Endothelial cell of umbilical vein (primary cell): ENCODE results near the gene TOR1B. TPM values are rescaled to one million over a fixed set of nuclear protein-coding genes. Genes with fewer than 3 reads are reported as not detected.
A peak's percentile ranks its signal among the peaks of the same experiment; 100 is the strongest.

ENCODE experiments used
- BruUV-seq: library from RNA; stranded (reverse); fragments of 400-500 nt; replicated peaks from 2 replicates; lab custom pipeline; 2021; lab: Mats Ljungman, UMichigan
- CTCF ChIA-PET: fragments of 300-600, 350-600 bp; sonication (Branson Sonifier 250); formaldehyde crosslinking; loops from one replicate; lab custom pipeline; 2021; ENCODE audit warnings: antibody characterized with exemption, inconsistent platforms; lab: Charles Lee
- POLR2A ChIA-PET: fragments of 300-600, 350-600 bp; sonication (Branson Sonifier 250); formaldehyde crosslinking; loops from one replicate; lab custom pipeline; 2021; ENCODE audit warnings: antibody characterized with exemption, inconsistent platforms; lab: Charles Lee
- DNase-seq: peaks from one replicate; pipeline ENCODE4 v3.0.0-alpha.2; 2011; ENCODE audit warnings: low read depth, low spot score
- FAIRE-seq: peaks from 2 replicates; lab custom pipeline; 2011; peaks lifted over from hg19 to GRCh38; lab: Jason Lieb, UNC
- H2AFZ ChIP-seq: 2 replicates; pipeline ENCODE4 v1.6.0; 2012; ENCODE audit warnings: low read depth, low read length, control low read depth, inconsistent platforms
- H3K27ac ChIP-seq: 2 replicates; pipeline ENCODE4 v1.5.1; 2011; ENCODE audit warnings: low read depth, mild to moderate bottlenecking, control low read depth, low read length, moderate library complexity; ENCODE audit not compliant: insufficient read depth
- H3K27me3 ChIP-seq, 2 experiments: 2 replicates each; pipeline versions ENCODE4 v1.6.0 to v1.6.1; 2011; ENCODE audit warnings: low read length in 2 of 2, mixed read lengths in 1 of 2; ENCODE audit not compliant: control insufficient read depth in 2 of 2, insufficient read depth in 2 of 2
- H3K36me3 ChIP-seq, 2 experiments: 2 replicates in 1 of 2; 3 replicates in 1 of 2; pipeline ENCODE4 v1.5.1; 2011; ENCODE audit warnings: low read length in 2 of 2, mild to moderate bottlenecking in 1 of 2, moderate library complexity in 1 of 2; ENCODE audit not compliant: control insufficient read depth in 2 of 2, insufficient read depth in 2 of 2; ENCODE audit errors: extremely low read depth in 1 of 2
- H3K4me1 ChIP-seq: 3 replicates; pipeline ENCODE4 v1.5.1; 2011; ENCODE audit warnings: mild to moderate bottlenecking, low read length; ENCODE audit not compliant: control insufficient read depth, insufficient read depth; ENCODE audit errors: extremely low read depth
- H3K4me2 ChIP-seq: 2 replicates; pipeline ENCODE4 v1.6.1; 2011; ENCODE audit warnings: low read length, control low read depth, mixed read lengths; ENCODE audit not compliant: insufficient read depth
- H3K4me3 ChIP-seq, 3 experiments: fragments of 200-600 bp in 1 of 3; sonication (generic), shearing (Covaris generic) in 1 of 3; replicated peaks in 1 of 3; 2 replicates each; pipeline ENCODE4 v1.5.1; 2011 to 2016; ENCODE audit warnings: control low read depth in 3 of 3, low read length in 3 of 3, mild to moderate bottlenecking in 2 of 3, inconsistent platforms in 1 of 3, low read depth in 1 of 3, moderate library complexity in 1 of 3; ENCODE audit not compliant: insufficient read depth in 1 of 3
- H3K79me2 ChIP-seq: 2 replicates; pipeline ENCODE4 v1.6.0; 2012; ENCODE audit warnings: low read length, inconsistent platforms; ENCODE audit not compliant: control insufficient read depth, insufficient read depth
- H3K9ac ChIP-seq: replicated peaks from 2 replicates; pipeline ENCODE3; 2011; ENCODE audit warnings: low read length, control low read depth; ENCODE audit not compliant: insufficient read depth; ENCODE audit errors: extremely low read depth
- H3K9me1 ChIP-seq: replicated peaks from 3 replicates; pipeline ENCODE4 v1.6.0; 2011; ENCODE audit warnings: mild to moderate bottlenecking, low read length; ENCODE audit not compliant: control insufficient read depth, insufficient read depth; ENCODE audit errors: extremely low read depth
- H3K9me3 ChIP-seq: replicated peaks from 2 replicates; pipeline ENCODE4 v1.5.1; 2012; ENCODE audit warnings: low read length, inconsistent platforms; ENCODE audit not compliant: control insufficient read depth, insufficient read depth
- H4K20me1 ChIP-seq: replicated peaks from 2 replicates; pipeline ENCODE3; 2011; ENCODE audit warnings: mild to moderate bottlenecking, low read length; ENCODE audit not compliant: control insufficient read depth, insufficient read depth; ENCODE audit errors: extremely low read depth
- EZH2 ChIP-seq: IDR thresholded peaks from 2 replicates; pipeline ENCODE4 v1.6.1; 2012; ENCODE audit warnings: borderline replicate concordance, low read depth, mild to moderate bottlenecking, moderate library complexity, low read length, inconsistent platforms; ENCODE audit not compliant: severe bottlenecking
- FOS ChIP-seq: IDR thresholded peaks from 2 replicates; pipeline ENCODE4 v1.6.1; 2011; ENCODE audit warnings: mild to moderate bottlenecking, low read length, moderate library complexity, borderline replicate concordance; ENCODE audit not compliant: insufficient read depth
- GATA2 ChIP-seq: IDR thresholded peaks from 2 replicates; pipeline ENCODE4 v1.7.0; 2011; ENCODE audit warnings: low read depth, mild to moderate bottlenecking, moderate library complexity, mixed read lengths, low read length; ENCODE audit not compliant: insufficient read length, insufficient read depth
- MYC ChIP-seq: IDR thresholded peaks from one replicate; pipeline ENCODE4 v1.6.1; 2011; ENCODE audit warnings: mild to moderate bottlenecking, low read depth, low read length
- POLR2A ChIP-seq: IDR thresholded peaks from 2 replicates; pipeline ENCODE4 v1.6.1; 2012; ENCODE audit warnings: low read depth, mild to moderate bottlenecking, control low read depth, low read length
- POLR2AphosphoS5 ChIP-seq: IDR thresholded peaks from 2 replicates; pipeline ENCODE4 v1.6.1; 2012; ENCODE audit warnings: low read depth, mild to moderate bottlenecking, control low read depth, low read length, moderate library complexity; ENCODE audit not compliant: insufficient read depth
- dilution Hi-C: fragments of 300-500 bp; cut with MboI; formaldehyde crosslinking; loops from one replicate; pipeline ENCODE4 v1.15.0; 2019; ENCODE audit warnings: low sequenced_read_pairs; ENCODE audit not compliant: extremely low pct_ligation_motif_present
- intact Hi-C: fragments of 100-400 bp; cut with micrococcal nuclease; formaldehyde crosslinking; loops from one replicate; pipeline ENCODE4 v1.10.0; 2022
- polyA plus RNA-seq, 4 experiments: library from polyadenylated mRNA; depleted of rRNA in 3 of 4; stranded (reverse) in 3 of 4; unstranded in 1 of 4; fragments of >200 nt; gene quantifications; 2 replicates each; pipeline versions ENCODE4 v1.2.1 to v1.2.3, GENCODE V29; 2011 to 2012; ENCODE audit warnings: missing spikeins in 1 of 4
- total RNA-seq: library from RNA; stranded (reverse); gene quantifications from 2 replicates; pipeline ENCODE4 v1.2.3, GENCODE V29; 2021
- TF ChIP-seq, protein P1 (sequence below), 2 donors: IDR thresholded peaks; 1 replicate in 1 of 2; 2 replicates in 1 of 2; pipeline ENCODE4 v1.5.1; 2011; ENCODE audit warnings: low read length in 2 of 2, mild to moderate bottlenecking in 2 of 2, moderate library complexity in 2 of 2, control low read depth in 1 of 2, inconsistent platforms in 1 of 2, low read depth in 1 of 2; ENCODE audit not compliant: insufficient read depth in 1 of 2; ENCODE audit errors: extremely low read depth in 1 of 2
- TF ChIP-seq, protein P2 (sequence below): IDR thresholded peaks from 2 replicates; pipeline ENCODE4 v1.6.1; 2011; ENCODE audit not compliant: insufficient read depth, insufficient read length

The TOR1B gene
- total and polyA plus RNA-seq, 2 donors (not counting 3 experiments of a cell fraction or from before 2014, with no cell fraction given), result 27.0 to 29.5 TPM

DNA sequence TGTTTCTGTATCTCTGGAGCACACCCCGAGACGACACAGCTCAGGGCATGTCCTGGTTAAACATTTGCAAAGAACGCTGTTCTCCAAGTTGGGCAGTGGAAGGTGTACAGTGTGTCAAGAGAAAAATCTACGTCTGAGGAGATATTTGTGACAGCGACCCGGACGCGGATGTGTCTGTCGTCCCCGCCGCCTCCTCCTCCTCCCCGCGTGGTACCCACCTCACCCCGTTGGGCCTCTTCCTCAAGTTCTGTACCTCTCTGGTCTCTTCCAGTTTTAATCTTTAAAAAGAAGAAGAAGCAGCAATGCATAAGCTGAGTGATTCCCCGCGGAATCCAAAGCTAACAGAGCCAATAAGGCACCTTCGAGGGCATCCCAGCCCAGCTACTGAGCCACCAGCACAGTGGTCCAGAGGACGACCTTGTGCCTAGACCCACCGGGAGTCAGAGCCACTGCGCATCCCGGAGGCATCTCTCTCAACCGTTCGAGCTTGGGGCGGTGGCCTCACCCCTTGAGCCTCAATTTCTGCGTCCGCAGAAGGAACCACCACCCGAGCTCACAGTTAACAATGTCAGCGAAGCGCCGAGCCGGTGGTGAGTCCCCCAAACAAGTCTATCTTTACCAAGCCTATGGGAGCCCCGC, 31.6 kb downstream of the TOR1B start:
- H3K4me1 ChIP-seq, result peaks cover 15% of the 10 kb centered on the region
- dilution Hi-C loops, result no loop called here
- peak overlapping the region; percentile 18 for H3K27ac ChIP-seq
- no peaks in the 10 kb centered on the region for H4K20me1 ChIP-seq
- peak overlapping the region; percentile 60 to 82 (median 61) for H3K4me3 ChIP-seq
- no peaks in the 10 kb centered on the region for H3K27me3 ChIP-seq
- H3K36me3 ChIP-seq, result peaks cover 4% of the 10 kb centered on the region in 2 experiments
- POLR2A ChIA-PET, result interaction anchor here (0.6 to 0.8 kb wide), 2 partner anchors 208 to 235 kb away, joined by 3 to 6 read pairs; no protein-coding TSS in a partner anchor
- CTCF ChIA-PET, result interaction anchor here (0.9 to 1.2 kb wide), 2 partner anchors 44 to 265 kb away, joined by 3 read pairs; no protein-coding TSS in a partner anchor
- H3K79me2 ChIP-seq, result peaks cover 6% of the 10 kb centered on the region
- no peaks in the 10 kb centered on the region for H3K9me3 ChIP-seq
- H2AFZ ChIP-seq, result peak overlapping the region; percentile 94
- no peaks in the 10 kb centered on the region for H3K9me1 ChIP-seq
- DNase-seq, result no peak
- peak overlapping the region; percentile 53 for H3K4me2 ChIP-seq
- intact Hi-C loops, result loop anchor here (1.0 to 5.0 kb wide), 4 partner anchors 10 to 263 kb away; partner anchors contain the start of genes FNBP1 and TOR1A
- TSS peak; percentile 62 for BruUV-seq
- peak overlapping the region; percentile 82 for H3K9ac ChIP-seq
- peak; percentile 37 for FAIRE-seq
- no peak for TF ChIP-seq GATA2
- TF ChIP-seq, protein P1, sequence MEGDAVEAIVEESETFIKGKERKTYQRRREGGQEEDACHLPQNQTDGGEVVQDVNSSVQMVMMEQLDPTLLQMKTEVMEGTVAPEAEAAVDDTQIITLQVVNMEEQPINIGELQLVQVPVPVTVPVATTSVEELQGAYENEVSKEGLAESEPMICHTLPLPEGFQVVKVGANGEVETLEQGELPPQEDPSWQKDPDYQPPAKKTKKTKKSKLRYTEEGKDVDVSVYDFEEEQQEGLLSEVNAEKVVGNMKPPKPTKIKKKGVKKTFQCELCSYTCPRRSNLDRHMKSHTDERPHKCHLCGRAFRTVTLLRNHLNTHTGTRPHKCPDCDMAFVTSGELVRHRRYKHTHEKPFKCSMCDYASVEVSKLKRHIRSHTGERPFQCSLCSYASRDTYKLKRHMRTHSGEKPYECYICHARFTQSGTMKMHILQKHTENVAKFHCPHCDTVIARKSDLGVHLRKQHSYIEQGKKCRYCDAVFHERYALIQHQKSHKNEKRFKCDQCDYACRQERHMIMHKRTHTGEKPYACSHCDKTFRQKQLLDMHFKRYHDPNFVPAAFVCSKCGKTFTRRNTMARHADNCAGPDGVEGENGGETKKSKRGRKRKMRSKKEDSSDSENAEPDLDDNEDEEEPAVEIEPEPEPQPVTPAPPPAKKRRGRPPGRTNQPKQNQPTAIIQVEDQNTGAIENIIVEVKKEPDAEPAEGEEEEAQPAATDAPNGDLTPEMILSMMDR (IDR thresholded peaks at IDR 0.05; ENCODE audit: extremely low read depth in 1 of 2, insufficient read depth in 1 of 2, low read depth in 1 of 2, low read length in 2 of 2), result no peak
- TF ChIP-seq FOS, result no peak
- TF ChIP-seq EZH2, result no peak
- TF ChIP-seq, protein P2, sequence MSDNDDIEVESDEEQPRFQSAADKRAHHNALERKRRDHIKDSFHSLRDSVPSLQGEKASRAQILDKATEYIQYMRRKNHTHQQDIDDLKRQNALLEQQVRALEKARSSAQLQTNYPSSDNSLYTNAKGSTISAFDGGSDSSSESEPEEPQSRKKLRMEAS, result no peak
- TF ChIP-seq MYC, result no peak
- TF ChIP-seq POLR2A, result no peak
- TF ChIP-seq POLR2AphosphoS5, result no peak
